Loucy (cell line): Measurements from ENCODE around the gene NOD2.

Source experiments
- CTCF ChIP-seq: fragments of 200-600 bp; sonication (generic); conservative IDR thresholded peaks from 2 replicates; pipeline ENCODE4 v1.5.1; 2014; ENCODE audit warnings: mild to moderate bottlenecking, antibody characterized with exemption, low read length
- EZH2phosphoT487 ChIP-seq: fragments of 200-600 bp; IDR thresholded peaks from 2 replicates; pipeline ENCODE4 v1.6.1; 2018; ENCODE audit warnings: antibody characterized with exemption, mild to moderate bottlenecking, moderate library complexity, borderline replicate concordance

- no peak for TF ChIP-seq CTCF
- no peak for TF ChIP-seq EZH2phosphoT487
Measured at GRCh38 chr16:50708373-50709060, 15.1 kb downstream of the NOD2 start.
